ENCODE measurements around the gene PARG.
"Not testable (repeated sequence)": the region's sequence is repeated elsewhere in the genome, so short reads cannot be mapped to it uniquely, and the experiment has no call there.

GRCh38 chr10:49872740-49873139 lies 69.1 kb downstream of the PARG start:
- TF ChIP-seq, protein P1, sequence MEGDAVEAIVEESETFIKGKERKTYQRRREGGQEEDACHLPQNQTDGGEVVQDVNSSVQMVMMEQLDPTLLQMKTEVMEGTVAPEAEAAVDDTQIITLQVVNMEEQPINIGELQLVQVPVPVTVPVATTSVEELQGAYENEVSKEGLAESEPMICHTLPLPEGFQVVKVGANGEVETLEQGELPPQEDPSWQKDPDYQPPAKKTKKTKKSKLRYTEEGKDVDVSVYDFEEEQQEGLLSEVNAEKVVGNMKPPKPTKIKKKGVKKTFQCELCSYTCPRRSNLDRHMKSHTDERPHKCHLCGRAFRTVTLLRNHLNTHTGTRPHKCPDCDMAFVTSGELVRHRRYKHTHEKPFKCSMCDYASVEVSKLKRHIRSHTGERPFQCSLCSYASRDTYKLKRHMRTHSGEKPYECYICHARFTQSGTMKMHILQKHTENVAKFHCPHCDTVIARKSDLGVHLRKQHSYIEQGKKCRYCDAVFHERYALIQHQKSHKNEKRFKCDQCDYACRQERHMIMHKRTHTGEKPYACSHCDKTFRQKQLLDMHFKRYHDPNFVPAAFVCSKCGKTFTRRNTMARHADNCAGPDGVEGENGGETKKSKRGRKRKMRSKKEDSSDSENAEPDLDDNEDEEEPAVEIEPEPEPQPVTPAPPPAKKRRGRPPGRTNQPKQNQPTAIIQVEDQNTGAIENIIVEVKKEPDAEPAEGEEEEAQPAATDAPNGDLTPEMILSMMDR (IDR thresholded peaks at IDR 0.05 in 8 of 11, conservative IDR thresholded peaks at IDR 0.05 in 3 of 11), result not testable (repeated sequence)
- TF ChIP-seq POLR2A, POLR2AphosphoS5 (IDR thresholded peaks at IDR 0.05): not testable (repeated sequence)
